GM18505 (cell line): ENCODE data around the gene PPCS.

Experiments used
- ATAC-seq: cut with Tn5 transposase; IDR thresholded peaks from one replicate; pipeline ENCODE4 v1.9.1; 2021; ENCODE audit not compliant: unreplicated experiment
- POLR2A ChIP-seq: IDR thresholded peaks from 4 replicates; pipeline ENCODE4 v1.6.1; 2011; ENCODE audit warnings: borderline replicate concordance; ENCODE audit not compliant: insufficient read depth, insufficient read length; ENCODE audit errors: extremely low read depth

The PPCS gene

GRCh38 chr1:42506576-42506975 is 50.2 kb downstream of the PPCS start:
- ATAC-seq = no peak
- TF ChIP-seq POLR2A = no peak
